ENCODE measurements around the gene NDUFAF8. TPM values are rescaled to one million over a fixed set of nuclear protein-coding genes. Genes with fewer than 3 reads are reported as not detected.

The NDUFAF8 gene
- total RNA-seq, 2 donors from 2014 or later: 22.4 to 58.2 TPM

DNA sequence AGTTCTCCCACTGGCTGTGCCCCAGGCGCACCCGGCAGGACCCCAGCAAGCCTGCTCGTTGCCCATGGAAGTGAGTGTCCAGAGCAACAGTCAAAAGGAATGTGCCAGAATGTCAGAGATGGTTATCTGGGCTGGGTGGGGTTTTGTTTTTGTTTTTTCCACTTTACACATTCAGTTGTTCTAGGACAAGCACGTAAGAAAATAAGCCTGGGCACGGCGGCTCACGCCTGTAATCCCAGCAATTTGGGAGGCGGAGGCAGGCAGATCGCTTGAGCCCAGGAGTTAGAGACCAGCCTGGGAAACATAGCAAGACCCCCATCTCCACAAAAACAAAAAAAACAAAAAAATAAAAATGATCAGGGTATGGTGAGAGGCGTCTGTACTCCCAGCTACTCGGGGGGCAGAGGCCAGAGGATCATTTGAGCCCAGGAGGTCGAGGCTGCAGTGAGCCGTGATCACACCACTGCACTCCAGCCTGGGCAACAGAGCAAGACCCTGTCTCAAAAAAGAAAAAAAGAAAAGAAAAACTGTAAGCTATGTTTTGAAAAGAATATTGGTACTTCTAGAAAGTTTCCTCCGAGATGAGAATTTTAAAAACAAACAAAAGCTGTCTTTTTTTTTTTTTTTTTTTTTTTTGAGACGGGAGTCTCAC lies 8.3 kb downstream of the NDUFAF8 start:
- no peak overlapping the region for H3K4me3 ChIP-seq
- intact Hi-C loops (cut with DNase I): no loop called here
- no peaks in the 10 kb centered on the region for H3K9me3 ChIP-seq
- peaks cover 19% of the 10 kb centered on the region for H3K4me1 ChIP-seq
- no peak for DNase-seq
- TF ChIP-seq, protein P1, sequence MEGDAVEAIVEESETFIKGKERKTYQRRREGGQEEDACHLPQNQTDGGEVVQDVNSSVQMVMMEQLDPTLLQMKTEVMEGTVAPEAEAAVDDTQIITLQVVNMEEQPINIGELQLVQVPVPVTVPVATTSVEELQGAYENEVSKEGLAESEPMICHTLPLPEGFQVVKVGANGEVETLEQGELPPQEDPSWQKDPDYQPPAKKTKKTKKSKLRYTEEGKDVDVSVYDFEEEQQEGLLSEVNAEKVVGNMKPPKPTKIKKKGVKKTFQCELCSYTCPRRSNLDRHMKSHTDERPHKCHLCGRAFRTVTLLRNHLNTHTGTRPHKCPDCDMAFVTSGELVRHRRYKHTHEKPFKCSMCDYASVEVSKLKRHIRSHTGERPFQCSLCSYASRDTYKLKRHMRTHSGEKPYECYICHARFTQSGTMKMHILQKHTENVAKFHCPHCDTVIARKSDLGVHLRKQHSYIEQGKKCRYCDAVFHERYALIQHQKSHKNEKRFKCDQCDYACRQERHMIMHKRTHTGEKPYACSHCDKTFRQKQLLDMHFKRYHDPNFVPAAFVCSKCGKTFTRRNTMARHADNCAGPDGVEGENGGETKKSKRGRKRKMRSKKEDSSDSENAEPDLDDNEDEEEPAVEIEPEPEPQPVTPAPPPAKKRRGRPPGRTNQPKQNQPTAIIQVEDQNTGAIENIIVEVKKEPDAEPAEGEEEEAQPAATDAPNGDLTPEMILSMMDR (IDR thresholded peaks at IDR 0.05): no peak
- H3K9ac ChIP-seq (ENCODE audit: low read depth in 2 of 2, low read length in 2 of 2): no peak overlapping the region
- H3K36me3 ChIP-seq: no peaks in the 10 kb centered on the region
- no peak overlapping the region for H3K27ac ChIP-seq
- H3K27me3 ChIP-seq: no peaks in the 10 kb centered on the region

GRCh38 chr17:81248649-81249048 lies 9.5 kb downstream of the NDUFAF8 start:
- Histone ChIP-seq H3K4me1 (peaks cover 26% of the 10 kb centered on the region), H3K27ac (no peak overlapping the region), H3K36me3 (no peaks in the 10 kb centered on the region), H3K9me3 (no peaks in the 10 kb centered on the region), H3K27me3 (no peaks in the 10 kb centered on the region), H3K4me3 (no peak overlapping the region), H3K9ac (ENCODE audit: low read depth in 2 of 2, low read length in 2 of 2) (peak overlapping the region in 1 of 2 donors; percentile 5)
- TF ChIP-seq, protein P1 (IDR thresholded peaks at IDR 0.05): no peak
- intact Hi-C loops (cut with DNase I): no loop called here
- DNase-seq: no peak

DNA sequence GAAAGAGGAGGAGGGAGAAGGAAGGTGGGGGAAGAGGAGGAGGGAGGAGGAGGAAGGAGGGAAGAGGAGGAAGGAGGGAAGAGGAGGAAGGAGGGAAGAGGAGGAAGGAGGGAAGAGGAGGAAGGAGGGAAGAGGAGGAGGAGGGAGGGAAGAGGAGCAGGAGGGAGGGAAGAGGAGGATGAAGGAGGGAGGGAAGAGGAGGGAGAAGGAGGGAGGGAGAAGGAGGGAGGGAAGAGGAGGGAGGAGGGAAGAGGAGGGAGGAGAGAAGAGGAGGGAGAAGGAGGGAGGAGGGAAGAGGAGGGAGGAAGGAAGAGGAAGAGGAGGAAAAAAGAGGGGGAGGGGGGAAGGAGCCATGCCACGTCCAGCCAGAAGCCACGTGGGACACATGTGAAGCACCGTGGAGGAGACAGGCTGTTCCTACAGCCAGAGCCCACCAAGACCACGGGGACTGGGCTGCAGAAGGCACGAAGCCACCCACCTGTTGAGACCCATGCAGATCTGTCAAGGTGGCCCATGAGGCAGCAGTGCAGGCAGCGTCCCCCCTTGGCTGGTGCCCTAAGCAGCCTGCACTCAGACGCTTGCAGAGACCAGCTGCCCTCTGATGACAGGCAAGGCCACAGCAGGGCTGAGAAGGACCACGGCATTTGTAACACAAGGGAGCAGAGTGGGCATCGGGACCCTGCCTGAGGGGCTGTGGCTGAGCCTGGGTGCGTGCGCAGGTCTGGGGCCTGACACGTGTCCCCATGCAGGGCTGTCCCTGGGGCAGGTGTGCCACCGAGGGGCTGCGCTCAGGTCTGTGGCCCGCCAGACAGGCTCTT lies 10.3 kb downstream of the NDUFAF8 start:
- DNase-seq: no peak
- H3K36me3 ChIP-seq: no peaks in the 10 kb centered on the region
- H3K4me1 ChIP-seq: peaks cover 28% of the 10 kb centered on the region
- no peak overlapping the region for H3K9ac ChIP-seq (ENCODE audit: low read depth in 2 of 2, low read length in 2 of 2)
- intact Hi-C loops (cut with DNase I): loop anchor here (5.0 kb wide), 1 partner anchor 353 kb away; no protein-coding TSS in a partner anchor
- H3K4me3 ChIP-seq: no peak overlapping the region
- TF ChIP-seq, protein P1 (IDR thresholded peaks at IDR 0.05): no peak
- H3K9me3 ChIP-seq: no peaks in the 10 kb centered on the region
- H3K27ac ChIP-seq: no peak overlapping the region
- H3K27me3 ChIP-seq: no peaks in the 10 kb centered on the region

GRCh38 chr17:81250286-81251093 lies 11.4 kb downstream of the NDUFAF8 start:
- intact Hi-C loops (cut with DNase I): loop anchor here (5.0 kb wide), 1 partner anchor 352 kb away; no protein-coding TSS in a partner anchor

More at GRCh38 chr17:81250286-81251093, 11.4 kb downstream of the NDUFAF8 start:
- no peak overlapping the region for H3K4me3 ChIP-seq
- peak overlapping the region in 1 of 2 donors; percentile 44 for H3K9ac ChIP-seq (ENCODE audit: low read depth in 2 of 2, low read length in 2 of 2)
- H3K27ac ChIP-seq: peak overlapping the region; percentile 39
- peaks cover 38% of the 10 kb centered on the region for H3K4me1 ChIP-seq
- no peaks in the 10 kb centered on the region for H3K9me3 ChIP-seq
- TF ChIP-seq, protein P1 (IDR thresholded peaks at IDR 0.05): no peak
- no peak for DNase-seq
- no peaks in the 10 kb centered on the region for H3K36me3 ChIP-seq
- no peaks in the 10 kb centered on the region for H3K27me3 ChIP-seq
